Activated T-cell treated with anti-CD3 and anti-CD28 coated beads for 4 hours (primary cell): ENCODE measurements around the gene SNX1.
"Not testable (repeated sequence)": the region's sequence is repeated elsewhere in the genome, so short reads cannot be mapped to it uniquely, and the experiment has no call there.

Experiments used
- DNase-seq: peaks from one replicate; pipeline ENCODE4 v3.0.0-alpha.2; 2020

SNX1 gene

GRCh38 chr15:64117759-64118487, 22.1 kb downstream of the SNX1 start:
- no peak for DNase-seq

- DNase-seq = not testable (repeated sequence)
Measured at GRCh38 chr15:64120322-64120721, 24.5 kb downstream of the SNX1 start.

- DNase-seq = no peak
Measured at GRCh38 chr15:64121614-64122013, 25.8 kb downstream of the SNX1 start.

GRCh38 chr15:64122444-64122843, 26.7 kb downstream of the SNX1 start:
- no peak for DNase-seq

GRCh38 chr15:64122936-64123351, 27.2 kb downstream of the SNX1 start:
- DNase-seq = no peak

GRCh38 chr15:64125978-64126377, 30.2 kb downstream of the SNX1 start:
- DNase-seq = no peak

- no peak for DNase-seq
Measured at GRCh38 chr15:64127521-64128270, 31.9 kb downstream of the SNX1 start.

- no peak for DNase-seq
Measured at GRCh38 chr15:64130159-64130558, 34.4 kb downstream of the SNX1 start.

- no peak for DNase-seq
Measured at GRCh38 chr15:64131547-64131946, 35.8 kb downstream of the SNX1 start.

- no peak for DNase-seq
Measured at GRCh38 chr15:64132217-64132616, 36.4 kb downstream of the SNX1 start.

- no peak for DNase-seq
Measured at GRCh38 chr15:64133623-64134344, 38.0 kb downstream of the SNX1 start.

GRCh38 chr15:64134345-64134829, 38.6 kb downstream of the SNX1 start:
- no peak for DNase-seq

GRCh38 chr15:64136347-64136746, 40.6 kb downstream of the SNX1 start:
- DNase-seq = no peak

- no peak for DNase-seq
Measured at GRCh38 chr15:64137226-64137833, 41.5 kb downstream of the SNX1 start.

GRCh38 chr15:64138331-64138941, 42.7 kb downstream of the SNX1 start:
- no peak for DNase-seq

GRCh38 chr15:64141798-64142512, 46.2 kb downstream of the SNX1 start:
- no peak for DNase-seq

- no peak for DNase-seq
Measured at GRCh38 chr15:64143276-64143675, 47.5 kb downstream of the SNX1 start.

- no peak for DNase-seq
Measured at GRCh38 chr15:64144192-64144564, 48.4 kb downstream of the SNX1 start.

- no peak for DNase-seq
Measured at GRCh38 chr15:64144565-64145281, 48.9 kb downstream of the SNX1 start.

- no peak for DNase-seq
Measured at GRCh38 chr15:64146041-64146440, 50.3 kb downstream of the SNX1 start.

- no peak for DNase-seq
Measured at GRCh38 chr15:64146520-64146884, 50.7 kb downstream of the SNX1 start.
